HepG2 (cell line): Measurements from ENCODE around the gene SMIM45.

Source experiments
- JUN ChIP-seq: sonication (generic); formaldehyde crosslinking; IDR thresholded peaks from 2 replicates; pipeline ENCODE4 v1.4.0; 2020; ENCODE audit warnings: mild to moderate bottlenecking, missing genetic modification reagents
- KAT7 ChIP-seq: IDR thresholded peaks from 2 replicates; pipeline ENCODE4 v1.6.1; 2018; ENCODE audit warnings: borderline replicate concordance, missing compliant biosample characterization
- SMC3 ChIP-seq: IDR thresholded peaks from 2 replicates; pipeline ENCODE4 v1.6.1; 2011; ENCODE audit warnings: low read length, improper control_type of control experiment
- ZNF274 ChIP-seq: sonication (generic); formaldehyde crosslinking; IDR thresholded peaks from 2 replicates; pipeline ENCODE4 v1.5.1; 2020; ENCODE audit warnings: mild to moderate bottlenecking, missing genetic modification reagents
- ZNF350 ChIP-seq: sonication (generic); formaldehyde crosslinking; IDR thresholded peaks from 2 replicates; pipeline ENCODE4 v1.4.0; 2020; ENCODE audit warnings: mild to moderate bottlenecking, low read depth, missing genetic modification reagents, borderline replicate concordance
- ZNF367 ChIP-seq: sonication (generic); formaldehyde crosslinking; IDR thresholded peaks from 2 replicates; pipeline ENCODE4 v1.4.0; 2020; ENCODE audit warnings: missing genetic modification reagents, borderline replicate concordance
- ZNF629 ChIP-seq: sonication (generic); formaldehyde crosslinking; conservative IDR thresholded peaks from 2 replicates; pipeline ENCODE4 v1.5.0; 2020; ENCODE audit warnings: missing genetic modification reagents
- TF ChIP-seq, protein P1 (sequence below): sonication (generic); formaldehyde crosslinking; IDR thresholded peaks from 2 replicates; pipeline ENCODE4 v1.5.0; 2020; ENCODE audit warnings: mild to moderate bottlenecking, missing genetic modification reagents, moderate library complexity
- TF ChIP-seq, protein P2 (sequence below): IDR thresholded peaks from 2 replicates; pipeline ENCODE4 v1.6.1; 2012; ENCODE audit warnings: low read length, improper control_type of control experiment

DNA sequence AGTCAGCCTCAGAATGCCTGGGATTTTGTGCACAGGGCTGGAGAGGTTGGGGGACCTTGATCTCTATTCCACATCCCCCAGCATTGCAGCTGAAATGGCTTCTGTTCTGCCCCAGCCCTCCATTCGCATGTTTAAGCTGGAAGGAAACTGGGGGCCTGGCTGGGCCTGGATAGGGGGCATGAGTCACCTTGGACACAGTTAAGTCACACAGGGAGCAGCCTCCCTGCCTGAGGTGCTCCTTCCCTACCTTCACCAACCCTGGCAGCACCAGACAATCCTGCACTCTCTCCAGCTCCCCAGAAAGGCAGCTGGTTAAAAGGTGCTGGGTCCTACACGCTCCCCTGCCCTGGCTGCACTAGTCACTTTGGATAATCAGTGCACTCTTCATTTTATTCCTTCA lies 763 bp downstream of the SMIM45 start:
- TF ChIP-seq ZNF367 (CRISPR knock-in tag) (no peak), KAT7 (CRISPR knock-in tag) (no peak), ZNF629 (CRISPR knock-in tag) (no peak), ZNF274 (no peak), ZNF350 (CRISPR knock-in tag) (no peak), JUN (CRISPR knock-in tag) (no peak), SMC3 (no peak)
- TF ChIP-seq, protein P1, sequence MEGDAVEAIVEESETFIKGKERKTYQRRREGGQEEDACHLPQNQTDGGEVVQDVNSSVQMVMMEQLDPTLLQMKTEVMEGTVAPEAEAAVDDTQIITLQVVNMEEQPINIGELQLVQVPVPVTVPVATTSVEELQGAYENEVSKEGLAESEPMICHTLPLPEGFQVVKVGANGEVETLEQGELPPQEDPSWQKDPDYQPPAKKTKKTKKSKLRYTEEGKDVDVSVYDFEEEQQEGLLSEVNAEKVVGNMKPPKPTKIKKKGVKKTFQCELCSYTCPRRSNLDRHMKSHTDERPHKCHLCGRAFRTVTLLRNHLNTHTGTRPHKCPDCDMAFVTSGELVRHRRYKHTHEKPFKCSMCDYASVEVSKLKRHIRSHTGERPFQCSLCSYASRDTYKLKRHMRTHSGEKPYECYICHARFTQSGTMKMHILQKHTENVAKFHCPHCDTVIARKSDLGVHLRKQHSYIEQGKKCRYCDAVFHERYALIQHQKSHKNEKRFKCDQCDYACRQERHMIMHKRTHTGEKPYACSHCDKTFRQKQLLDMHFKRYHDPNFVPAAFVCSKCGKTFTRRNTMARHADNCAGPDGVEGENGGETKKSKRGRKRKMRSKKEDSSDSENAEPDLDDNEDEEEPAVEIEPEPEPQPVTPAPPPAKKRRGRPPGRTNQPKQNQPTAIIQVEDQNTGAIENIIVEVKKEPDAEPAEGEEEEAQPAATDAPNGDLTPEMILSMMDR: no peak
- TF ChIP-seq, protein P2, sequence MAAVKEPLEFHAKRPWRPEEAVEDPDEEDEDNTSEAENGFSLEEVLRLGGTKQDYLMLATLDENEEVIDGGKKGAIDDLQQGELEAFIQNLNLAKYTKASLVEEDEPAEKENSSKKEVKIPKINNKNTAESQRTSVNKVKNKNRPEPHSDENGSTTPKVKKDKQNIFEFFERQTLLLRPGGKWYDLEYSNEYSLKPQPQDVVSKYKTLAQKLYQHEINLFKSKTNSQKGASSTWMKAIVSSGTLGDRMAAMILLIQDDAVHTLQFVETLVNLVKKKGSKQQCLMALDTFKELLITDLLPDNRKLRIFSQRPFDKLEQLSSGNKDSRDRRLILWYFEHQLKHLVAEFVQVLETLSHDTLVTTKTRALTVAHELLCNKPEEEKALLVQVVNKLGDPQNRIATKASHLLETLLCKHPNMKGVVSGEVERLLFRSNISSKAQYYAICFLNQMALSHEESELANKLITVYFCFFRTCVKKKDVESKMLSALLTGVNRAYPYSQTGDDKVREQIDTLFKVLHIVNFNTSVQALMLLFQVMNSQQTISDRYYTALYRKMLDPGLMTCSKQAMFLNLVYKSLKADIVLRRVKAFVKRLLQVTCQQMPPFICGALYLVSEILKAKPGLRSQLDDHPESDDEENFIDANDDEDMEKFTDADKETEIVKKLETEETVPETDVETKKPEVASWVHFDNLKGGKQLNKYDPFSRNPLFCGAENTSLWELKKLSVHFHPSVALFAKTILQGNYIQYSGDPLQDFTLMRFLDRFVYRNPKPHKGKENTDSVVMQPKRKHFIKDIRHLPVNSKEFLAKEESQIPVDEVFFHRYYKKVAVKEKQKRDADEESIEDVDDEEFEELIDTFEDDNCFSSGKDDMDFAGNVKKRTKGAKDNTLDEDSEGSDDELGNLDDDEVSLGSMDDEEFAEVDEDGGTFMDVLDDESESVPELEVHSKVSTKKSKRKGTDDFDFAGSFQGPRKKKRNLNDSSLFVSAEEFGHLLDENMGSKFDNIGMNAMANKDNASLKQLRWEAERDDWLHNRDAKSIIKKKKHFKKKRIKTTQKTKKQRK: no peak
